ENCODE results near the gene TRPM6.

DNA sequence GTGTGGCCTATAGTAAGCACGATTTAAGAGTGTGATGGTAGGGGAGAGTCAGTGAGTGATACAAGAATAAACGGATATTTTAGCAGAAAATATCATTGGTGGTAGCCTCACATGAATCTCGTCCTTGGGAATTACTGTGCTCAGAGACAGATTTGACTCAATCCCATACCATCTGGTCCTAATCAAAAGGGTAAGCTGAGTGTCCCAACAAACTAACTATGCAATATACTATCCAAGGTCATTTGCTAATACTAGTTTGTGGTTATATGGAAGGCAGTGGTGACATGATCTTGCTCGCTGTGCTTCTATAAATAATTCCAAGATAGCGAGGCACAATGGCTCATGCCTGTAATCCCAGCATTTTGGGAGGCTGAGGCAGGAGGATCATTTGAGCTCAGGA, 103.2 kb downstream of the TRPM6 start:
- TF ChIP-seq, protein P1, sequence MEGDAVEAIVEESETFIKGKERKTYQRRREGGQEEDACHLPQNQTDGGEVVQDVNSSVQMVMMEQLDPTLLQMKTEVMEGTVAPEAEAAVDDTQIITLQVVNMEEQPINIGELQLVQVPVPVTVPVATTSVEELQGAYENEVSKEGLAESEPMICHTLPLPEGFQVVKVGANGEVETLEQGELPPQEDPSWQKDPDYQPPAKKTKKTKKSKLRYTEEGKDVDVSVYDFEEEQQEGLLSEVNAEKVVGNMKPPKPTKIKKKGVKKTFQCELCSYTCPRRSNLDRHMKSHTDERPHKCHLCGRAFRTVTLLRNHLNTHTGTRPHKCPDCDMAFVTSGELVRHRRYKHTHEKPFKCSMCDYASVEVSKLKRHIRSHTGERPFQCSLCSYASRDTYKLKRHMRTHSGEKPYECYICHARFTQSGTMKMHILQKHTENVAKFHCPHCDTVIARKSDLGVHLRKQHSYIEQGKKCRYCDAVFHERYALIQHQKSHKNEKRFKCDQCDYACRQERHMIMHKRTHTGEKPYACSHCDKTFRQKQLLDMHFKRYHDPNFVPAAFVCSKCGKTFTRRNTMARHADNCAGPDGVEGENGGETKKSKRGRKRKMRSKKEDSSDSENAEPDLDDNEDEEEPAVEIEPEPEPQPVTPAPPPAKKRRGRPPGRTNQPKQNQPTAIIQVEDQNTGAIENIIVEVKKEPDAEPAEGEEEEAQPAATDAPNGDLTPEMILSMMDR (IDR thresholded peaks at IDR 0.05; ENCODE audit: low read depth, low read length, poor library complexity, severe bottlenecking): no peak
- TF ChIP-seq EZH2phosphoT487 (IDR thresholded peaks at IDR 0.05; ENCODE audit: borderline replicate concordance, low read length): no peak

Measured in DOHH2 (cell line).